HG03280 (cell line): Measurements from ENCODE around the gene TIE1.

Experiments used
- ATAC-seq: cut with Tn5 transposase; IDR thresholded peaks from one replicate; pipeline ENCODE4 v1.9.1; 2021; ENCODE audit warnings: mild to moderate bottlenecking, moderate library complexity; ENCODE audit not compliant: unreplicated experiment

Gene TIE1

GRCh38 chr1:43292679-43293078 lies 8.1 kb upstream of the TIE1 start:
- no peak for ATAC-seq

GRCh38 chr1:43293176-43293575 lies 7.6 kb upstream of the TIE1 start:
- no peak for ATAC-seq

GRCh38 chr1:43293896-43294760 lies 6.7 kb upstream of the TIE1 start:
- no peak for ATAC-seq

GRCh38 chr1:43294761-43295160 lies 6.0 kb upstream of the TIE1 start:
- ATAC-seq = no peak

- ATAC-seq = no peak
Observed at GRCh38 chr1:43296207-43296606, 4.6 kb upstream of the TIE1 start.

- no peak for ATAC-seq
Observed at GRCh38 chr1:43298055-43298454, 2.7 kb upstream of the TIE1 start.

- no peak for ATAC-seq
Observed at GRCh38 chr1:43299101-43299500, 1.7 kb upstream of the TIE1 start.

GRCh38 chr1:43302201-43302600 lies 1.4 kb downstream of the TIE1 start:
- ATAC-seq = no peak

GRCh38 chr1:43302721-43303470 lies 2.1 kb downstream of the TIE1 start:
- no peak for ATAC-seq

- ATAC-seq = no peak
Observed at GRCh38 chr1:43303471-43304313, 2.9 kb downstream of the TIE1 start.

GRCh38 chr1:43304314-43304681 lies 3.5 kb downstream of the TIE1 start:
- ATAC-seq = no peak

GRCh38 chr1:43304771-43305300 lies 4.1 kb downstream of the TIE1 start:
- ATAC-seq = no peak

GRCh38 chr1:43305461-43305860 lies 4.7 kb downstream of the TIE1 start:
- ATAC-seq = no peak

GRCh38 chr1:43305926-43306687 lies 5.3 kb downstream of the TIE1 start:
- ATAC-seq = no peak

- no peak for ATAC-seq
Observed at GRCh38 chr1:43306688-43307457, 6.1 kb downstream of the TIE1 start.

GRCh38 chr1:43307458-43308158 lies 6.8 kb downstream of the TIE1 start:
- no peak for ATAC-seq

GRCh38 chr1:43308635-43309404 lies 8.0 kb downstream of the TIE1 start:
- no peak for ATAC-seq

- ATAC-seq = no peak
Observed at GRCh38 chr1:43309405-43310025, 8.7 kb downstream of the TIE1 start.
